ENCODE measurements around the gene SRP54.
A peak's percentile ranks its signal among the peaks of the same experiment; 100 is the strongest.
"Not testable (repeated sequence)": the region's sequence is repeated elsewhere in the genome, so short reads cannot be mapped to it uniquely, and the experiment has no call there.

The SRP54 gene

DNA sequence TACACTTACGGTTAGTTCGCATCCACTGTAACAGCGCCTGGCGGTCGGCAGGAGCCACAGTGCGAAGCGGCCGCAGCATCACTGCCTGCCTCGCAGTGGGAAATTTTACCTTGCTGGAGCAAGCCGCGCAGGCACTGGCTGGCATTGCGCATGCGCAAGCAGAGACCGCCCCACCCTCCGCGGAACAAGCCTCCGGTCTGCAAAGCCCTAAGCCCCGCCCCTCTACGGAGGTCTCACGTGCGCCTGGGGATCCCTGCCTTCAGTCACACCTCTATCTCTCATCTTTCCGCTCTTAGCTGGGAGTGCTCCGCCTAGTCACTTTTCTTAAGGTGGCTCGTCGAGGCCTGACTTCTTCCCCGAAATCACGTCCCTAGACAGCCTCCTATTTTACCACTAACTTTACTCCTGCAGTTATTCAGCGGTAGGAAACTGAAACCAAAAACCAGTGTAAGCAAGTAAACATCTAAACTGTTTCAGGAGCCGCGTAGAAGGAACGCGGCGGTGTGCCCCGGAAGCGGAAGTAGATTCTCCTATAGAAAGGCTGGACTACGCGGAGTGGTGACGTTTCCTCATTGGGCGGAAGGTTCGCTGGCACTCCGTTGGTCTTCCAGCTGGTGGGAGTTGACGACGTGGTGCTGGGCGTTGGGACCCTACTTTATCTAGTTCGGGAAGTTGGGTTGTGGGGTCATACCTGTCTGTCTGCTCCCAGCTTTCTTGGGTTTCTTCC, at the start of gene SRP54:
SRP54 (plus strand) TSS at position 572 of the 727 bp plus-strand sequence. CDS start 13,718 bp downstream, outside the sequence.
- peak; percentile 100 for DNase-seq

DNA sequence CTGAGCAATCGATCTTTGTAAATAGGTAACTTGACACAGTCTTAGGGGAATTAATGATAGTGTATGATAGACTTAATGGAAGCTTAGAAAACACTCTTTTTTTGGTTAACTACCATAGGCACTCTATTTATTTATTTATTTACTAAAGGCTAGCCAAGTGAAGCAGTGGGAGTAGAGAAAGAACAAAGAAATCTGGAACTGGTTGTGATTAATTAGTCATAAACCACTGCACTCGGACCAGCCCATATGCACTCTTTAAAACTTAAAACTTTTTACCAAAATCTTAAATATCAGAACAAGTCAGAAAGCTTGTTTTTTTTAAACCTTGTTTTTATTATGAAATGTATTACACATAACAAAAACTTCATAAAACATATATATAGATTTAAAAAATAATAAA, 49.5 kb upstream of the SRP54 start:
- DNase-seq = no peak

DNA sequence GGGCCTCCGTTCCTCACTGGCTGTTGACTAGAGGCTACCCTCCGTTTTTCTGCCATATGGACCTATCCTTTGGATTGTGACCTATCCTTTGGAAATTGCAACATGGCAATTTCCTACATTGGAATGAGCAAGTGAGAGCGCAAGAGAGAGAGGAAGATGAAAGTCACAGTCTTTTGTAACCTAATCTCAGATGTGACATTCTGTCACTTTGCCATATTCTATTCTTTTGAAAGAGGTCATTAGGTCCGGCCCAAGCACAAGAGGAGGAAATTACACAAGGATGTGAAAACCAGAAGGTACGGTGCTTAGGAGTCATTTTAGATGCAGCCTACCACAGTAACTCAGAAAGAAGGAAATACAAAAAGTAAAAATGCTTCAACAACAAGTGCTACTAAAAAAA, 47.3 kb upstream of the SRP54 start:
- DNase-seq = no peak

DNA sequence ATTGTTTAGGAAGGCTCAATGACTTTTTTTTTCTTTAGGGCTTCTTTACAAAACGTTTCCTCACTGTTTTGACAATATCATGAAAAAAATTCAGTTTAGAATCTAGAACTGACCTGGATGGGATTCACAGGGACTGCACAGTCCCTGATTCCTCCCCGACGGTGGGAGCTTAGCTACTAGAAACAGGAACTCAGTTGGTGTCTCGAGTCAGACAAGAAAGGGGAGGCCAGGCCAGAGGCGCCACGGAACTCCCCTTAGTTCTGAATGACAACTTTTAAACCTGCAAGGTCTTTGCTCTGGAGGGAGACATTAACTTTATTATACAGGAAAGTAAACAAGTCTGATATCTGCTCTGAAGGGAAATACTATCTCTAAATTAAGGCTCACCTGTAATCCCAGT, 45.4 kb upstream of the SRP54 start:
- no peak for DNase-seq

DNA sequence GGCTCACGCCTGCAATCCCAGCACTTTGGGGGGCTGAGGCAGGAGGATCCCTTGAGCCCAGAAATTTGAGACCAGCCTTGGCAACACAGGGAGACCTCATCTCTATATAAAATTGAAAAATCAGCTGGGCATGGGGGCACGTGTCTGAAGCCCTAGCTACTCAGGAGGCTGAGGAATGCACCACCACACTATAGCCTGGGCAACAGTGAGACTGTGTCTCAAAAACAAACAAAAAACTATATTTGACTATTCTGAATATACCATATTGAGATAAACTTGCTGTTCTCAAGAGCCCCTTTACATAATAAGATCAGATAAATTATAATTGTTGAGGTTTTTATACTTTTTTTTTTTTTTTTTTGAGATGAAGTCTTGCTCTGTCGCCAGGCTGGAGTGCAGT, 44.9 kb upstream of the SRP54 start:
- no peak for DNase-seq

DNA sequence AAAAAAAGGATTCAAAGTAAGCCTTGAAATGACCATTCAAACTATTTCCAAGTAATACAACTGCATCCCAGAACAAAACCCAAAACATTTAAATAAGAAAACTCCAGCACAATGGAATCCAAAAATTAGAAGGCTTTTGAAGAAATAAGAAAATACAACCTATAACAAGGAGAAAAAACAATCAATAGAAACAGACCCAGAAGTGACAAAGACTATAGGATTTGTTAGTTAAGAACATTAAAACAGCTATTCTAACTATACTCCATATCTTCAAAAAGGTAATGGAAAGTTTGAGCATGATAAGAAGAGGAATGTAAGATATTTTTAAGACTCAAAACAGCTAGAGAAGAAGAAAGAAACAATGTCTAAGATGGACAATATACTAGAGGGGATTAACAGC, 39.3 kb upstream of the SRP54 start:
- no peak for DNase-seq

DNA sequence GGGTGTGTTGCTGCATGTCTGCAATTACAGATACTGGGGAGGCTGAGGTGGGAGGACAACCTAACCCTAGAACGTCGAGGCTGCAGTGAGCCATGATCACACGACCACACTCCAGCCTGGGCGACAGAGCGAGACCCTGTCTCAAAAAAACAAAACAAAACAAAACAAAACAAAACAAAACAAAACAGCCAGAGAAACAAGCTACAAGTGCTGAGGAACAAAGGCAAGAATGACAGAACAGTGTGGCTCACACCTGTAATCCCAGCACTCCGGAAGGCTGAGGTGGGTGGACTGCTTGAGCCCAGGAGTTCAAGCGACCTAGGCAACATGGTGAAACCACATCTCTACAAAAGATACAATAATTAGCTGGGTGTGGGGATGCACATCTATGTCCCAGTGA, 38.0 kb upstream of the SRP54 start:
- DNase-seq = no peak

DNA sequence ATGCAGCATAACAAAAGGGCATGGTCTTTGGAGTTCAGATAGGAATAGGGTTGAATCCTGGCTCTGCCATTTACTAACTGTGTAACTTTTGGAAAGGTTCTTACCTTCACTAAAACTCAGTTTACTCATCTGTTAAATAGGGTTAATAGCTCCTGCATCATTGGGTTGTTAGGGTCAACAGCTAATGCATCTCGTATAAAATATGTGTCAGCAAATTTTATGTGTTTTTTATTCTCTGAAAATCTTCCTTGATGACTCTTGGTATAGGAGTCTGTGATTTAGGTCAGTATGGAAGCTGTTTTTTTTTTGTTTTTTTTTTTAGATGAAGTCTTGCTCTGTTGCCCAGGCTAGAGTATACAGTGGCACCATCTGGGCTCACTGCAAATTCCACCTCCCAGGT, 36.1 kb upstream of the SRP54 start:
- no peak for DNase-seq

DNA sequence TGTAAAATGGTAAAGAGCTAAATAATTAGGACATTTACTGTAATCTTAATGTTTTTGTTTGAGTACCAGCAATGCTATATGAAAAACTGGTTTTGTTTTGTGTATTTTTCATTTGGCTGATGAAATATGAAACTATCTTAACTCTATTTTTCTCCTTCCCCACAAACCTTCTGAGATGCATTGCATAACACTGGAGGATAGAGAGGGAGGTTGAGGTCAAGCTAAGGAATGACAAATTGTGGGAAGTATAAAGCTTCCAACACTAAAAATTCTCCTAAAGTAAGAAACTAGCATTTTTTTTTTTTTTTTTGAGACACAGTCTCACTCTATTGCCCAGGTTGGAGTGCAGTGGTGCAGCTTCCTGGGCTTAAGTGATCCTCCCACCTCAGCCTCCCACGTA, 31.5 kb upstream of the SRP54 start:
- DNase-seq = no peak

DNA sequence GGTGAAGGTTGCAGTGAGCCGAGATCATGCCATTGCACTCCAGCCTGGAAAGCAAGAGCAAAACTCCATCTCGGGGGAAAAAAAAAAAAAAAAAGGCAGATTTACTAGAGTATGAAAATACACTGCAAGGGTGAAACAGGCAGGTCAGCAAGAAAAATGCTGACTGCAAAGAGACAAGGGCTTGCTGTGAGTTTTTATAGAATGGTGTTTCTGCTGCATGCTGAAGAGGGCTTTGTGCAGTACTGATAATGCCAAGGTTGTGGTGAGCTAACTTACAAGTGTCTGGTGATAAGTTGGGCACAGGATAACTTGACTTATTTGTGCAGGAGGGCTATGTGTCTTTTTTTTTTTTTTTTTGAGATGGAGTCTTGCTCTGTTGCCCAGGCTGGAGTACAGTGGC, 25.9 kb upstream of the SRP54 start:
- DNase-seq = no peak

DNA sequence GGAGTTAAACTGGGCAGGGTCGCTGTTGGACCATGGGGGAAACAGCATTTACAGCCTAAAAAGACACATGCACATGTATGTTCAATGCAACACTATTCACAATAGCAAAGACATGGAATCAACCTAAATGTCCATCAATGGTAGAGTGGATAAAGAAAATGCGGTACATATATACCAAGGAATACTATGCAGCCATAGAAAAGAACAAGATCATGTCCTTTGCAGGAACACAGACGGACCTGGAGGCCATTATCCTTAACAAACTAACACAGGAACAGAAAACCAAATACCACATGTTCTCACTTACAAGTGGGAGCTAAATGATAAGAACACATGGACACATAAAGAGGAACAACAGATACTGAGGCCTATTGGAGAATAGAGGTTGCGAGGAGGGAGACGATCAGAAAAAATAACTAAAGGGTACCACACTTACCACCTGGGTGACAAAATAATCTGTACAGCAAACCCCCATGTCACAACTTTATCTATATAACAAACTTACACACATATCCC, 25.0 kb upstream of the SRP54 start:
- no peak for DNase-seq

DNA sequence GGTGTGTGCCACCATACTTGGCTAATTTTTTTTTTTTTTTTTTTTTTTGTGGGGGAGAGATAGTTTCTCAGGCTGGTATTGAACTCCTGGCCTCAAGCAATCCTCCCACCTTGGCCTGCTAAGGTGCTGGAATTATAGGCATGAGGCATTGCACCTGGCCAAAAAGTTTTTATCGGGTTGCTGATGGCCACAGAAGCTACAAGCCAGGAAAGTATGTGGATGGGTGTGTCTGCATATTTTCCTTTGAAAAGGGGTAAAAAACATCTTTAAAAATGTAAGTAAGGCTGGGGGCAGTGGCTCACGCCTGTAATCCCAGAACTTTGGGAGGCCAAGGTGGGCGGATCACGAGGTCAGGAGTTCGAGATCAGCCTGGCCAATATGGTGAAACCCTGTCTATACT, 20.7 kb upstream of the SRP54 start:
- not testable (repeated sequence) for DNase-seq

DNA sequence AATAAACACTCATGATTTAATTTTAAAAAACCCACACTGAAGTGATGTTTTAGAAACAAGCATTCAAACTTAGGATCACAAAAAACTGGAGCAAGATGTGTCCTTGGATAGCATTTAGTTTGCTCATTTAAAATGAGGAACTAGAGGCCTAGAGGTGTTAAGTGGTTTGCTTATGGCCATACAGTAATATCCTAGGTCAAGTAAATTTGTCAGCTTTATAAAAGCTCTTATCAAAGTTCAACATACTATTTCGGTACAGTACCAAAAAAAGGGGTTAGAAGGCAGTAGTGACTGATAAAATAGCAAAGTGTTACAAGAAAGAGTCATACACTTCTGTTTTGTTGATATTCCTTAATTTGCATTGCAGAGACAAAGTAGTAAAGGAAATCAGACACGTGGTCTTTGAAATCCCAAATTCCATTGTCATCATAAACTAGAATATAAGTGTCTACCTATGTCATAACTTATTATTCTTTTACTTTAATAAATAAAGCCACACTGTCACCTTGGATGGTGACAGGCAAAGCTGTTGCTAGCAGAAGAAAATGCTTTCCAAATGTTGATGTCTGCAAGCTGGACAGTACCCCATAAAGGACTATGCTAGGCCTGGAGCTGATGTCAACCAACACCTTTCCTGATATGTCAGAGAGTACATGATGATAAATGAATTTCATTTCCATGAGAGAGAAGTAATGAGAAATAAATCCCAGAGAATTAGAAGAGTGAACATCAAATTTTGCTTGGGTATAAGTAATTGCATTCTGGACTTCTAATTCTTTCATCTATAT, 17.6 kb upstream of the SRP54 start:
- no peak for DNase-seq

DNA sequence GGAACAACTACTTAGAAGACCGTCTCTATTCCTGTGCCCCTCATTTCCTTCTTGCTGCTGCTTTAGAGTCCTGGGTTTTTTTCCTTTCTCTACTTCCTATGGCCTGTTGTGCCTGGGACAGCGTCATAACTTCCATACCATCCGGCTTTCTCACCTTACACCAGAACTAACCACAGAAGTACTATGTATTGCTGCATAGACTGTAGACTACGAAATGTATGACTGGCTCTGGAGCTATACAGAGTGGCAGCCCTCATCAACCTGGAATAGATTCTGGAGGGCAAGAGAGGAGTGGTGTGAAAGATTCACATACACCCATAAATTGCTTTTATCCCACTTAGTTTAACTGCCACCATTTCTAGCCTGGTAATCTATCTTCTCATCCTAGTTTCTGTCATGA, 16.9 kb upstream of the SRP54 start:
- DNase-seq = no peak

DNA sequence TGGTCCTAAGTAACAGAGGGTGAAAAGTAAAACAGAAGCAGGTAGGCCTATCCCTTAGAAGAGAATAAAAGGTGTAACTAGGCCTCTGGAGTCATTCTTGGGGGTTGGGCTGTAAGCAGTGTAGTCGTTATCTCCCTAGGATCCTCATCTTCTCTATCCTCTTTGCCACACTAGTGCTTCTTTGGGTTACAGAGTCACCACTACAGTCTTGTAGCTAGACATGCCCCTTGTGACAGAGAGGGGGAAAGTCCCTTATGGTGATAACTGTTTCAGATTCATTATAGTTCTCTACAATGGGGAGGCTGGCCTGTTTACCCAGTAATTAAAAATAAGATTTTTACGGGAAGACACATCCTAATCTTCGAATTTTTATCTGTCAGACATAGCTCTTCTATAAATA, 16.4 kb upstream of the SRP54 start:
- DNase-seq = no peak

DNA sequence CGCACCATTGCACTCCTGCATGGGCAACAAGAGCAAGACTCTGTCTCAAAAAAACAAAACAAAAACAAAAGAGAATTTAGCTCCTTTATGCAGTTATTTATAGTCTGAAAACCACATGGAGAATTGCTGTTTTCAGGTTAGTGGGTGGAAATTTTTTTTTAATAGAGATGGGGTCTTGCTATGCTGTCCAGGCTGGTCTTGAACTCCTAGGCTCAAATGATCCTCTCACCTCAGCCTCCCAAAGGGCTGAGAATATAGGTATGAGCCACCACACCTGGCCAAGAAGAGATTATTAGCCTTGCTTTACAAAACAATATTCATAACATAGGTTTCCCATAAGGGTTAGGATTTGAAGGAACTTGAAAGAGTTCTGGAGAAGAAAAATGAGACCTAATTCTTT, 12.1 kb upstream of the SRP54 start:
- no peak for DNase-seq

DNA sequence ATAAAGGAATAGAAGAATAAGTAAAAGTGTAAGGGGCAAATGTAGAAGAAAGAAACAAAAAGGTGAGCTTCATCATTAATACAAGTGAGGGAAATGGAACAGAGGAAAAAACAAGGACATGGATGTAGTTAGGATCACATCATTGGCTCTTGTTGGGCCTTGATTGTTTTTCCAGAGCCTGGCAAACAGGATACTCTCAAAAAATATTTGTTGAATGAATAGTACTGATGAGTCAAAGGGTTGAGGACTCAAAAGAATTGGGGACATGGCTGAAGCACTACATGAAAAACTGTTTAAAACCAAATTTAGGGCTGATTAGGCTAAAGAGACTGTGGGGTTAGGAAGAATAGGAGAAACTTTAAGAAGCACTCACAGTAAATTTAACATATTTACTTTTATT, 11.4 kb upstream of the SRP54 start:
- DNase-seq = no peak

DNA sequence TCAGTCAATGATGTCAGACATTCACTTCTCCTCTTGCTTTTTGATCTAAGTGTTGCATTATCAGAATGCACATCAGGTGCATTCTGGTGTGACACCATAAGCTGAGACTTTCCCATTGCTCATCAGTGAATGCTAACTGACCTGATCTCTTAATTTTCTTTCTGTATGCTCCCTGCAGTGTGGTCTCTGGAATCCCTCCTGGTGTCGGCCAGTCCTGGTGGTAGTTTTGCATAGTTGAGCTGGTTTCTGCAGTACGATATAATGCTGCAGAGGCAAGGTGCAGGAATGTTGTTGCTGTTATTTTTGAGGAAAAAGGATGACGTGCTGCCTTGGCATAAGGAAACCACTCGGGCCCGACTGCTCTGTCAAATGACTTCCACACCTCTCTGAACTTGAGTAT, 11.0 kb upstream of the SRP54 start:
- no peak for DNase-seq

DNA sequence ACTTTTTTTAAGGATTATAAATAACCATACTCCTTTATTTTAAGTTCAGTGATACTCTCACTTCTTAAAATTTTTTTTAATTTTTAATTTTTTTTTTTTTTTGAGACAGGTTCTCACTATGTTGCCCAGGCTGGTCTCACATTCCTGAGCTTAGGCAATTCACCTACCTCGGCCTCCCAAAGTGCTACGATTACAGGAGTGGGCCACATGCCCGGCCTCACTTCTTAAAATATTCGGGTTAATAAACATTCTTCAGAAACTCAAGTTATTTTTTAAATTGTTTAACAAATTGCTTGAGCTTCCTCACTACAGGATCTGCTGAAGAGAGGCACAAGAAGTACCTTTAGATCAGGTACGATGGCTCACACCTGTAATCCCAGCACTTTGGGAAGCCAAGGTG, 4.3 kb upstream of the SRP54 start:
- DNase-seq = no peak

DNA sequence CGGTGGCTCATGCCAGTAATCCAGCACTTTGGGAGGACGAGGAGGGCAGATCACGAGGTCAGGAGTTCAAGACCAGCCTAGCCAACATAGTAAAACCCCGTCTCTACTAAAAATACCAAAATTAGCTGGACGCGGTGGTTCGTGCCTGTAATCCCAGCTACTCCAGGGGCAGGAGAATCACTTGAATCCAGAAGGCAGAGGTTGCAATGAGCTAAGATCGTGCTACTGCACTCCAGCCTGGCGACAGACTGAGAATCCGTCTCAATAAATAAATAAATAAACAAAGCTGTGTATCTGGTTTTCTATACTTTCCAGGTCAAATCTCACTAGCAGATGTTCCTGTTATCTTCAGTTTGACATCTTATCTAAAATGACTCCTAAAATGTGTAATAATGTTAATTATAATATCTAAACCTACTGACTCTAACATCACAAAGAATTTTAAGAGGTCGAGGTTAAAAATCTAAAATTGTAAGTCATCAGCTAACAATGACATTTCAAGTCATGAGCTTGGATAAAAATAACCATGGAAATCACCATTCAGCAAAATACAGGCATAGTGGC, 2.4 kb upstream of the SRP54 start:
- no peak for DNase-seq

DNA sequence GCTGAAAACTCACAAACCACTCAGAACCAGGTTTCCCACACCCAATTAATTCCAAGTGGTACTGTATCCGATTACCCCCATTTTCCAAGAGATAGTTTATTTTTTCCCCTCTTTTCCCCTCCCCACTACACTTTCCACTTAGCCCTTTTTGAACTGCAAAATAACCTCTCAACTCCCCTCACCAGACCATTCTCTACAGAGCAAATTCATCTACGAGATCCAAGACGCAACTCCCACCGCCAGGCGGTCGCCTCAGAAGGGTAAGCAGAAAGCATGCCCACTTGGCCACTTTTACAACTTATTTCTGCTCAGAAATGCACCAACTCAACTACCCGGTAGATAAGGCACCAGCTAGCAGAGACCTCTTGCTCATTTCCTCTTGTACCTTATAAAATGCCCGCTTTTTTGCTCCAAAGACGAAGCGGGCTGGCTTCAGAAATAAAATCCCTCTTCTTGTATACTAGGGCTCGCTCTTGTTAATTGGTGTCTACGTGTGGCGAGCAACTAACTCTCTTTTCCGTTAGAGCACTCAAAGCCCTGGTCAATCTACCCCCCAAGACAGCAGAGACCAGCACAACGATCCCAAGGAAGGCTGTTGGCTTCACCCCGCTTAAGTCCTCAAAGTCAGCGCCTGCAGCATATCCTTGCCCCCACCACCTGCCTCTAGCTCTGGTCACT, 910 bp upstream of the SRP54 start:
- peak; percentile 21 for DNase-seq

DNA sequence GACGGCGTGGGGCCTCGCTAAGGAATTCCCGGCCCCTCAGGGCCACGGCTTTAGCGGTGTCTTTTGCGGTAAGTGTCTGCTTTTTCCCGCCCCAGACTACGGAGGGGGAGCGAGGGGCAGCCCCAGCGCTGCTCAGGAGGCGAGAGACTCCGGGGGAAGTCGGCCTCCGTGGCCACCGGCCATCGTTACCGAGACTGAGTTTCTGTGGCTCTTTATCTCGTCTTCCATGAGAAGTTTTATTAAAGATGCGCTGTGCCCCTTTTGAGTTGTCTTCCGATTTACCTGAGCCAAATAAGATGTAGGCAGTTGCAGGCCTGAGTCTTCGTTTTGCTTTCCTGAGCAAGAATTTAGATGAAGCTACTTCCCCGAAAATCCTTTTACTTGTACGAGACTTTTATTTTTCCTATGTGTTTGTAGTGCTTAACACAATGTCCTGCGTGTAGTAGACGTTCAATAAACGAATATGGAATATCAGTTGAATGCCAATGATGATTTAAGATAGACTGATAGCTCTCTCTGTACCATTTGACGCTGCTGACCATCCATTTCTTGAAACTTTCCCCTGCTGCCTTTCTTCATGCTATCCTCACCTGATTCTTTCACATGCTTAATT, 462 bp downstream of the SRP54 start:
- no peak for DNase-seq

DNA sequence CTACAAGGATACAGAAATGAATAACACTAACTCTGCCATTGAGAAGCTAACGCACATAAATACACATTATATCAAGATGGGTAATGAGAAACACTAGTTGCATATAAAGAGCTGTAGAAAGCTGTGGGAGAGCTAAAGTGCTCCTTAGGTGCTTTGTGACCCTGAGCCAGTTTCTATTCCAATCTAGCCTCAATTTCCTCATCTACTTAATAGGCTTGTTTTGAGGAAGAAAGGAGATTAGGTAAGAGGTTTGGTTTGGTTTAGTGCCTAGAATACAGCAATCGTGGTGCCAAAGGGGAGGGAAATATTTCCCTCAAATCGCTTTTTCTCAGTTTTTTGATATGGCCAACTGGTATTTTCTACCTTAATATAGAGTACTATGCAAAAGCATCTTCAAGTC, 994 bp downstream of the SRP54 start:
- DNase-seq = no peak
